ENCODE data around the gene REEP3. TPM values are rescaled to one million over a fixed set of nuclear protein-coding genes. Genes with fewer than 3 reads are reported as not detected.

REEP3 gene, protein sequence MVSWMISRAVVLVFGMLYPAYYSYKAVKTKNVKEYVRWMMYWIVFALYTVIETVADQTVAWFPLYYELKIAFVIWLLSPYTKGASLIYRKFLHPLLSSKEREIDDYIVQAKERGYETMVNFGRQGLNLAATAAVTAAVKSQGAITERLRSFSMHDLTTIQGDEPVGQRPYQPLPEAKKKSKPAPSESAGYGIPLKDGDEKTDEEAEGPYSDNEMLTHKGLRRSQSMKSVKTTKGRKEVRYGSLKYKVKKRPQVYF
- total RNA-seq, result 33.6 and 59.6 TPM in 2 replicates

DNA sequence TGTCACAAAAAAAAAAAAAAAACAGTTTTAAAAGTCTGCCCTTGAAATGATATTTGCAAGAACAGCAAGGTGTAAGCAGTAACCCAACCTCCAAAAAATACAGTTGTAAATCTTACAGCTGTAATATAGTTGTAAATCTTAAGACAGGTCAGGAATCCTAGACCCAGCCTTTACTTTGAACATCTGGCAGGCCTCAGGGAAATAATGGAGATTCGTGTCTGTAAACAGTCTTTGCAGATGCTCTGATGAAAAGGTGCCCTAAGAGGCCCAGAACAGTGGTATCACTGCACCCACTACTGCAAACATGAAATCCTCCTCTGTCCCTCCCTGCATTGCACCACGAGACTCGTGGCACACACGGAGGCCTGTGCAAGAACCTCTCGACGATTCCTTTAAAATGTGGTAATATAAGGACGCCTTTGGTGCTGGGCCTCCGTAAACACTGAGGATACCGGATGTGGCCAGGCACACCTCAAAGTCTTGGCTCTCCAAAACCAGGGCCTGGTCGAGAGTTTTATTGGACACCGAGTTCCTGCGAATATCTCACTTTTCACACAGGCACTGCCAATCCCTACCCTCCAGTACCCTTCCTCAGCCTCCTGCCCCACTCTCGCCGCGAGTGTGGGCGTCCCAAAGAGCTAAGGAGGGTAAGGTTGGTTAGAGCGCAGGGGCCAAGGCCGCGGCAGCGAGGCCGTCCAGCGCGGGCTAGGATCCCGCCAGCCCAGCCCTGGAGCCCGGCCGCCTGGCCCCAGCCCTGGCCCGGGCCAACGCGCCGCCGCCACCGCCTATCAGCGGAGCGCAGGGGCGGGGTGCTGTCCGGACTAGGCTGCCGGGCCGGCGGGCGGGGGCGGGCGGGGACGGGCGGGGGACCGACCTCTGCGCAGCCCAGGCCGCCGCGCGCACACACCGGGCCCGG, at the start of gene REEP3:
Gene REEP3, plus strand, starts transcription at position 902 of the 916 bp plus-strand sequence. CDS start 145 bp downstream, outside the sequence.

Other genes starting within 250 kb of the REEP3 start
- gene JMJD1C, start 55.4 kb upstream of the REEP3 start, total RNA-seq, result 78.2 and 82.7 TPM in 2 replicates